Measurements from ENCODE around the gene USF1.
"Not testable (repeated sequence)": the region's sequence is repeated elsewhere in the genome, so short reads cannot be mapped to it uniquely, and the experiment has no call there.

Gene USF1

DNA sequence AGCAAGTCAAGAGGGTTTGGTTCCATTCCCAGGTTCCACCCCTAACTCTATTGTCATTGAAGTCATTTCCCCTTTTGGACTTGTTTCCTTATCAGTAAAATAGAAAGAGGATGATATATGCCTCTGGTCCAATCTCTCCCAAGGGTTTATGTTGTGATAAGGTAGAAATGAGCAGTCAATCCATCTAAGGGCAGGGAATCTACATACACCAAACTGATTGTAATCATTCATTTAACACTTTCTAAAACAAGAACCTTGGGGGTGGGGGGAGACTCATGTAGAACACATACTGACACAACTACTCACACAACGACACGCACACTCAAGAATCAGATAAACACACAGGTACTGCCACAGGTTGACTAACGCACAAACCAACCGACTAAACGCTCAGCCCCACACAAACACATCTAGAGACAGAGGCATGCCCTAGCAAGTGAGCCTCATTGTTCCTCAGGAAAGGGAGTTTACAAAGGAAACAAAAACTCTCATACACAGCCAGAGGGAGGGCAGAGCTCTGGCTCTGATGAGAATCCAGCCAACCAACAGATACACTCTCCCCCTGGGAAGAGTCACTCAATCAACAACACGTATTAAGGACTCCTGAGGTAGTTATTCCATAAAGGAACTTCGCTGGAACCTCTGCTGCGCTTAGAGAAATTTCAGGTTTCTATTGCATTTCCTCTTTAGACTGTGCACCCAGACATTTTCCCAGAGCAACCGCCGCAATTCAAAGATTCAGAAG is 25.9 kb downstream of the USF1 start:
- no peak for DNase-seq (ENCODE audit: low read depth)

DNA sequence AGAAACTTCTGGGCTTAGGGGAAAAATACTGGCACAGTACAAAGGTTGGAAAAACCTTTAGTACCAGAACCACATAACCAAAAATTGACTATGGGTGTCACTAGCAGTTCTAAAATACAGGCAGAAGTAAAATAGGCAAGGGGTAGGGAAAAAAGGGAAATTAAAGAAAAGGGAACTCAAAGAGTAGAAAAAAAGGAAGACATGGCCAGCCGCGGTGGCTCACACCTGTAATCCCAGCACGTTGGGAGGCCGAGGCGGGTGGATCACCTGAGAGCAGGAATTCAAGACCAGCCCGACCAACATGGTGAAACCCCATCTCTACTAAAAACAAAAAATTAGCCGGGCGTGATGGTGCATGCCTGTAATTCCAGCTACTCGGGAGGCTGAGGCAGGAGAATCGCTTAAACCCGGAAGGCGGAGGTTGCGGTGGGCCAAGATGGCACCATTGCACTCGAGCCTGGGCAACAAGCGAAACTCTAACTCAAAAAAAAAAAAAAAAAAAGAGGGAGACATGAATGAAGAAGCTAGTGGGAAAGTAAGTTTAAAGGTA is 26.6 kb downstream of the USF1 start:
- not testable (repeated sequence) for DNase-seq (ENCODE audit: low read depth)

DNA sequence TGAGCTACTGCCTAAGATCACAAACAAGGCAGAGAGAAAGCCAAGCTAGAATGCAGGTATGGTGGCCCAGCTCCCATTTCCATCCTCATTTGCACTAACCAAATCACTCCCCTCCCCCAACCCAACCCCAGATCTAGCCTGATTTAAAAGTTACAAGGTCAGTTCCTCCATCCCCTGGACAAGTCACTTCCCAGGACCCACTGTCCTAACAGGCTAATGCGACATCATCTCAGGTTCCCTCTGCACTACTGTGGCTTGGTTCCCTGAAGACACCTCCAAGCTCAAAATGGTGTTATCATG is 27.2 kb downstream of the USF1 start:
- DNase-seq (ENCODE audit: low read depth), result no peak

DNA sequence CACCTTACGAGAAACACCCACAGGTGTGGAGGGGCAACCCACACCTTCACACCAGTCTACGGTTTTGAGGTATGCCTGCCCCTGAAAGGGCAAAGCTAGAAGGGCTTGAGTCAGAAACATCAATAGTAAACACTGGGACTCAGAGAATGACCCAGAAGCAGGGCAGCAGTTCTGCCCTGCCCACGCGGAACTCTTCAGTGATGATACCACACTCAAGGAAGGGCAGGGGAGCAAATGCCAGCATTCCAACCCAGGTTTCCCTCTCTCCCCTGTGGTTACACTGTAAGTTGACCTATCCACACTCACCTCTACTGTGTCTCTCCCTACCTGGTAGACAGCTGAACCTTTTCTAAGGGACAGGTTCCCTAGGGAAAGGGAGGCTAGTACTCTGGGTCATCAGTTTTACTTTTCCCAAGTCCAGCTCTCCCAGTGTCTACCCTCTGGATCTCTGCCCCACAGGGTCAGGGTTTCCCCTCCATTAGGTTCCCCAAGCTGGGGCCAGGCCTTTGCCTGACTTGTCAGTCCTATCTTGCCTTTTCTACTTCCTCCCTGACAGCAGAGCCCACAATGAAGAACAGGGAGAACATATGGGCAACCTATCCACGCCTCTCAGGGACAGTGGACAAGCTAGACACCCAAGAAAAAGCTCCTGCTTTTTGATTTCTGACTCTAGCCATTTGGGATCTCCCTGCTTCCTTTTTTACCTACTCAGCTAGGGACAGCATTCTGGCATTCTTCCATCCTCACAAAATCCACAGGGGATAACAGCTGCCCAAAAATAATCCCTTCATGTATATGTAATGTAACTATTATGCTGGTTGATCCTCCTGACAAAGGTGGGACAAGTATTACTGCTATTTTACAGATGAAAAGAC is 27.8 kb downstream of the USF1 start:
- DNase-seq (ENCODE audit: low read depth), result no peak

DNA sequence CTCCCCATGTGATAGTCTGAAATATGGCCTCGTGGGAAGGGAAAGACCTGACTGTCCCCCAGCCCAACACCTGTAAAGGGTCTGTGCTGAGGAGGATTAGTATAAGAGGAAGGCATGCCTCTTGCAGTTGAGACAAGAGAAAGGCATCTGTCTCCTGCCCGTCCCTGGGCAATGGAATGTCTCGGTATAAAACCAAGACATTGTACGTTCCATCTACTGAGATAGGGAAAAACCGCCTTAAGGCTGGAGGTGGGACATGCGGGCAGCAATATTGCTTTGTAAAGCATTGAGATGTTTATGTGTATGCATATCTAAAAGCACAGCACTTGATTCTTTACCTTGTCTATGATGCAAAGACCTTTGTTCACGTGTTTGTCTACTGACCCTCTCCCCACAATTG is 28.6 kb downstream of the USF1 start:
- not testable (repeated sequence) for DNase-seq (ENCODE audit: low read depth)

DNA sequence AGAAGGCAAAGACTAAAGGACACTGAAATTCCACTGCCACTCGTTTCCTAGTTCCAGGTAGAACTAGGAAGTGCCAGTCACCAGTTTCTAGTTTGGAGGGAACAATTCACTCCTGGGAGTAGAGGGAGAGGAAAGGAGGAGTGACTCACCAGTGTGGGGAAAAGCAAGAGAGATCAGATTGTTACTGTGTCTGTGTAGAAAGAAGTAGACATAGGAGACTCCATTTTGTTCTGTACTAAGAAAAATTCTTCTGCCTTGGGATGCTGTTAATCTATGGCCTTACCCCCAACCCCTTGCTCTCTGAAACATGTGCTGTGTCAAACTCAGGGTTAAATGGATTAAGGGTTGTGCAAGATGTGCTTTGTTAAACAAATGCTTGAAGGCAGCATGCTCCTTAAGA is 29.1 kb downstream of the USF1 start:
- DNase-seq (ENCODE audit: low read depth), result not testable (repeated sequence)

DNA sequence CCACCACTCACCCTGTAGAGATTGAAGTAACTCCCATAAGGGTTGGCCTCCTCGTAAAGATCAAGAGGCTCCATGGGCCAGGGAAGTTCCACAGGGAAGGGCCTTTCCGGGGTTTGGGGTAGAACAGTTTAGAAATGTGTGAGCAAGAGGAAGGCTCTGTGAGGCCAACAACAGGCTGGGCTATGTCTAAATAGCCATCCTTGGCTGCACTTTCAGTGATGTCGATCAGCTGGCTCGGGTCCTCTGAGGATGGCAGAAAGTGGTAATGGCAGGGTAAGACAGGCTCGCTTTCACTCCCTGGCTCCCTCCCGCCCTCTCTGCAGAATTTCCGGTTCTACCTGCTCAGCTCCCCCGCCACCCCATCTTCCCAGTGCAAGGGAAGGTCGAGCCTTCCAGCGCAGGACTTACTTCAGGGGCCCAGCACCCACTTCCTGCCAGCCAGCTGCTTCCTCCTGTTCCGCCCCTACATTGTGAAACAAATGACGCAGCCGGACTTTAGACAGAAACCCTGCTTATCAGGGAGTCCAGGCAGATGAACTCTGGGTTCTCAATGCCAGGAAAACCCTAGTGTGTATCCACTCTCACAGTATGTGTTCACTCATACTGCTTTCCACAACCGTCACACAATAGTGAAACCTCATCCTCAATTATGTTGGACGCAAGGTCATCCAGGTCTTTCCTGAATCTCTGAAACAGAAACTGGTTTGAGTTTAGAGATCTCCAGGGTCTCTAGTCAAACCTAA is 32.1 kb downstream of the USF1 start:
- DNase-seq (ENCODE audit: low read depth), result peak; percentile 17

DNA sequence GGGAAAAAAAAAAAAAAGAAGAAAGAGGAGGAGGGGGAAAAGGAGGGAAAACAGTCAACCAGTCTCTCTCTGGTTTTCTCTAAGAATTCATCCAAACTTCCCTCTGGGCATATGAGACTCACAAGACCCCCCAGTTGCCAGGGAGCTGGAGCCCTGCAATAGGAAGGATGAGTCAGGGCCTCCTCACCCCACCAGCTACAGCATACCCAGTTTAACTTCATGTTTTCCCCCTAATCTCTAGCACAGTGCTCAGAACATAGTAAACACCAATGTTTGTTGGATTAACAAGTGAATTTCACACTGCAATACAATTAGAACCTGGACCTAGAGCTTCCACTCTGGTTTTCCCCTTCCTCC is 32.7 kb downstream of the USF1 start:
- DNase-seq (ENCODE audit: low read depth), result no peak

DNA sequence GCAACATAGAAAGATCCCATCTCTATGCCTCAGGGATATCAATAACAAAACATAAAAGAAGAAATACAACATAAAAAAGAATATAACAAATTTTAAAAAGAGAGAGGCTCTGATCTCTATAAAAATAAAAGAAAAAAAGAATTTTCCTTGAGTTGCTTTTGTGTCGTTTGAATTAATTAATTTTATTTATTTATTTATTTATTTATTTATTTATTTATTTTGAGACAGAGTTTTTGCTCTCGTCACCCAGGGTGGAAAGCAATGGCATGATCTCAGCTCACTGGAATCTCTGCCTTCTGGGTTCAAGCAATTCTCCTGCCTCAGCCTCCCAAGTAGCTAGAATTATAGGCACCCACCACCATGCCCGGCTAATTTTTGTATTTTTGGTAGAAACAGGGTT is 33.4 kb downstream of the USF1 start:
- DNase-seq (ENCODE audit: low read depth), result no peak

DNA sequence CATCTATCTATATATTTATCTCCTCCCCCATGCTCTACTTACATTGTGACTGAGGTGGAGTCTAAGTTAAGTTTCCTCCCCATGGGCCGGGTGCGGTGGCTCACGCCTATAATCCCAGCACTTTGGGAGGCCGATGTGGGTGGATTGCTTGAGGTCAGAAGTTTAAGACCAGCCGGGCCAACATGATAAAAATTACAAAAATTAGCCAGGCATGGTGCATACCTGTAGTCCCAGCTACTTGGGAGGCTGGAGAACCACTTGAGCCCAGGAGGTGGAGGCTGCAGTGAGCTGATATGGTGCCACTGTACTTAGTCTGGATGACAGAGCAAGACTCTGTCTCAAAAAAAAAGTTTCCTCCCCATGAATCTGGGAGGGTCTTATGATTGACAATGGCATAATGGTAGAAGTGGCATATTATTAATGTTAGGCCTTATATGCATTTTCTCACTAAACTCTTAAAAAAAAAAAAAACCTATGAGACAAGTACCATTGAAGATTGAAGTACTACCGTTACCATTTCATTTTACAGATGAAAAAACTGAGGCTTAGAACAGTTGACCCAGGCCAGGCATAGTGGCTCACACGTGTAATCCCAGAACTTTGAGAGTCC is 36.1 kb downstream of the USF1 start:
- no peak for DNase-seq (ENCODE audit: low read depth)

DNA sequence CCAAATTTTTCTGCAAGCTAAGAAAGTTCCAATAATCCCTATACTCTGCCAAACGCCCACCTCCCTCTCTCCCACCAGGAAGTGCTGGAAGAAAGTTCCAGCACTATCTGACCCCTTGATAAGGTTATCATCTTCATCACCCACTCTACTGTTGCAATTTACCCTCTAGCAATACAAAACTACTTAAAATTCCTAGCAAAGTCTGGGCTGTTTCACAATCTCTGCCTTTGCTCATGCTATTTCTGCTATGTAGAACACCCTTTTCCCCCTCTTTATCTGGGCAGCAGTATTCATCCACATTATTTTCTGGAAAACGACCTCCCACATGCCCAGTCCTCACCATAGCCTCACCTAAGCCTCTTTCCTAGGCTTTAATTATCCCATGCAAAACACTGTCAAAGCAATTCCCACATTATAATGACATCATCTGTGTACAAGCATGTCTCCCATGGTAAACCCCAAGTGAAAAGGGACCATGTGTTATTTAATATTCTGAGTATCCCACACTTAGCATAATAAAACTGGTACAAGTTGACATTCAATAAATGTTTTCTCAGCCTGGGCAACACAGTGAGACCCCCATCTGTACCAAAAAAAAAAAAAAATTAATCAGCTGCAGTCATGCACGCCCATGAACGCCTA is 36.8 kb downstream of the USF1 start:
- no peak for DNase-seq (ENCODE audit: low read depth)

DNA sequence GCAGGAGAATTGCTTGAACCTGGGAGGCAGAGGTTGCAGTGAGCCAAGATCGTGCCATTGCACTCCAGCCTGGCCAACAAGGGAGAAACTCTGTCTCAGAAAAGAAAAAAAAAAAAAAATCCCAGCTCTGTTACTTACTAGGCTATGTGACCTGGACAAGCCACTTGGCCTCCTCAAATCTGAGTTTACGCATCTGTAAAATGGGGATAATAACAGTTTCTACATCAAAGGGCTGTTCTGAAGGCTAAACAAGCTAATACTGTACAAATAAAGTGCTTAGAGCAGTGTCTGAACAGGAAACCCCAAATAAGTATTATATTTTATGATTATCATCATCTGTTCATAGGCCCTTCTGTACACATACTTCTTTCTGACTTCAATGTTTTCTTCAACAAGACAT is 38.4 kb downstream of the USF1 start:
- DNase-seq (ENCODE audit: low read depth), result no peak

DNA sequence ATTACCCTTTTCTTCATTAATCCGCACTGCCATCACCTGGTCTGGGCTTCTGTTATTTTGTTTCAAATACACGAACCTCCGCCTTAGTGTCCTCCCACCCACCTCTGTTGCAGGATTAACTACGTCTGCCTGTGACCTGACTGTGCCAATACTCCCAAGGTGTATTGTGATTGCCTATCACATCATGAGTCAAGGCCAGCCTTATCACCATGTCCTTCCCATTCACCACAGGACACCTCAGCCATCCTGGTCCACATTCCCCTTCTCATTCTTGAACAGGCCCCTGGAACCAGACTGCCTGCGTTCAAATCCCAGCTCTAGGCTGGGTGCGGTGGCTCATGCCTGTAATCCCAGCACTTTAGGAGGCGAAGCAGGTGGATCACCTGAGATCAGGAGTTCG is 39.2 kb downstream of the USF1 start:
- no peak for DNase-seq (ENCODE audit: low read depth)

DNA sequence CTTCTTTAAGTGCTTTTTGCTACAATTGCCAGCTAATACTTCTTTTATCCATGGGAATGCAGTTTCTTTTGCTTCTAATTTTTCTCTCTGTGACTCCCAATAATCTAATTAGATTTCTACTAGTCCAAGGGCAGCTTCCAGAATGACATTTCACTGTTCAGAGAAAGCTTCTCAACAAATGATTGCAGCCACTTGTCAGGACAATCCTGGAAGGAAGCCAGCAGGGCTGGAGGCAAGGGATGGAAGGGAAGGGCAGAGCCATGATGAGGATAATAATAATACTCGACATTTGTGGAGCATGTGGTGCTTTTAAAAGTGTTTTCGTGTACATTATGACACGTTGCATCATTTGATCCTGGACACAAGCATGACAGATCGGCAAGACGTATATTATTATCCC is 44.3 kb downstream of the USF1 start:
- DNase-seq (ENCODE audit: low read depth), result no peak

DNA sequence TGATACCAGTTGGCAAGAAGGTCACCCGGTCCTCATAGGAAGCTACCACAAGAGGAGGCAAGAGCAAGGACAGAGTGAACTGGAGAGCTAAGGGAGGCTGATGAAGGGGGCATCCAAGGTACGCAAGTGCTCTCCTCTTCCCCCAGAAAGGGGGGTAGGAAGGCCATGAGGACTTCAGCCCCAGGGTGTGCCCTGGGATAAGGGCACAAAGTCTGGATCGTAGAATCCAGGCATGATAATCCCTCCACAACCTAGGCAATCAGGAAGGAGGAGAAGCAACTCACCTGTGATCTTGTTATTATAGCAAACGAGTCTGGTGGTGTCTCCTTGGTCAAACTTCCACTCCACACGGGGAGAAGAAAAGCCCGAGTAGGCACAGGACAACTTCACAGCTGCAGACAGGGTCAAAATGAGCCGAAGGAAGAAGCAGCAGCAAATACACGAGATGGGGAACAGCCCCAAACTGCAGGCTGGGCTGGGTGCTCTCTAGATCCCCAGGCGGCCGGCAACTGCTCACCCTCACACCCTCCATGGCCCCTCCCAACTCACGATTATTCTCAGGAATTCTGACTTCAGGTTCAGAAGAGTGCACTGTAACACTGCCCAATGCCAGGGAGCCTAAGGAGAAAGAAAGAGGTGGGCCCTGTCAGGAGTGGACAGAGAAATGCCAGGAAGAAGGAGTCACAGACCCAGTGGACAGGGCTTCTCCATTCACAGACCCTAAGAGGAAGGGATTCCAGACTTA is 44.9 kb downstream of the USF1 start:
- no peak for DNase-seq (ENCODE audit: low read depth)

DNA sequence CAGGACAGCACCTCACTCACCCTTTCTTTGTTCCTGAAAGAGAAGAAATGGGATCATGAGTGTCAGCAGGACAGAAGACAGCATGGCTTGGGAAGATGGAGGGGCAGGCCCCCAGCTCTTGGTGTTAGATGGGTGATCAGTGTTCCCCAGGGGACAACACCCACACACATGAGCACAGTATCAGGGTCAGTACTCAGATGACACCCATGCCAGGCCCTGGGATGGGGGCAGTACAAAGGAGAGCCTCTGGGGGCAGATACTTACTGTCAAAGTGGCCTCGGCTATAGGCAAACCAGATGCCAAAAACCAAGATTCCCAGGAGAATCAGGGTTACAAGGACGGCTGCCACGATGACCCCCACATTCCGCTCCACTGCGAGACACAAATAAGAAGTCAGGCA is 46.4 kb downstream of the USF1 start:
- no peak for DNase-seq (ENCODE audit: low read depth)

DNA sequence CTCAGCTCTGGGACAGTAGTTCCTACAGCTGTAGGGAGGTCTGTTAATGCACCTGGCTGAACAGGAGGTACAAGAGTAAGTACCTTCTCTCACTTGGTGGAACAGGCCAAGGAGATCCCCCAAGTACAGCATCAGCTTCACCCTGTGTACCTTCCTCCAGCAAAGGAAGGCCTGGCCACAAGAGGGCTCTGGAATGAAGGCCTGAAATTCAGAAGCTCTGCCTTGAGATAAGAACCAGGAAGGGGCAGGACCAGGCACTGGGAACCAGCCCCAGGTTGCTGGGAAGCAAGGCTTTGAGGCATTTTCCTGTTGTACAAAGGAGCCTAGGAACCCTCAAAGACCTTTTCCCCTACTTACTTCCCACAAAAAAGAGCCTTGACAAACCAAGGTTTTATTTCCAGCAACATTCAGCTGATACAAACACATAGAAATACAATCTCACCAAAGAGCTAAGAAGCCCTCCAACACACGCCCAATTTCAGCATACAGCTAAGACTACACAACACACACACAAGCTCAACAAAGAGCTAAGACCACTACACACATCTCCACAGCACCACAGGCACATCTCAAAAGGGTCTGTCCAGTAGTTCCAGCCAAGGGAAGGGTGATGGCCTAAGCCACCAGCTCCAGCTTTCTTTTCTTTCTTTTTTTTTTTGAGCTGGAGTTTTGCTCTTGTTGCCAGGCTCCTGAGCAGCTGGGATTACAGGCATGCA is 48.3 kb downstream of the USF1 start:
- DNase-seq (ENCODE audit: low read depth), result no peak

DNA sequence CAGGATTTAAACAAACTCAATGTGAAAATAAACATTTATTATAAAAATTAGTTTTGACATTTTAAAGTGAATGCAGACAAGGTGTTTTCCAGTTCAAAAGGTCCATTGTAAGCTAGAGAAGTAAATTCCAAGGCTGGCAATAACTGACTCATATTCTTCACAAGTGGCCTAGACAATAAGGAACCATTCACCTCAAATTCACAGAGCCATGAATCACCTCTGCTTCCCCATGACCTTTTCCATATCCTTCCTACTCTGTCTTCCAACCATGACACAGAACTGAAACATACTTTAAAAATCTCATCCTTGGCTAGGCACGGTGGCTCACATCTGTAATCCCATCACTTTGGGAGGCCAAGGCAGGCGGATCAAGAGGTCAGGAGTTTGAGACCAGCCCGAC is 49.6 kb downstream of the USF1 start:
- DNase-seq (ENCODE audit: low read depth), result no peak

DNA sequence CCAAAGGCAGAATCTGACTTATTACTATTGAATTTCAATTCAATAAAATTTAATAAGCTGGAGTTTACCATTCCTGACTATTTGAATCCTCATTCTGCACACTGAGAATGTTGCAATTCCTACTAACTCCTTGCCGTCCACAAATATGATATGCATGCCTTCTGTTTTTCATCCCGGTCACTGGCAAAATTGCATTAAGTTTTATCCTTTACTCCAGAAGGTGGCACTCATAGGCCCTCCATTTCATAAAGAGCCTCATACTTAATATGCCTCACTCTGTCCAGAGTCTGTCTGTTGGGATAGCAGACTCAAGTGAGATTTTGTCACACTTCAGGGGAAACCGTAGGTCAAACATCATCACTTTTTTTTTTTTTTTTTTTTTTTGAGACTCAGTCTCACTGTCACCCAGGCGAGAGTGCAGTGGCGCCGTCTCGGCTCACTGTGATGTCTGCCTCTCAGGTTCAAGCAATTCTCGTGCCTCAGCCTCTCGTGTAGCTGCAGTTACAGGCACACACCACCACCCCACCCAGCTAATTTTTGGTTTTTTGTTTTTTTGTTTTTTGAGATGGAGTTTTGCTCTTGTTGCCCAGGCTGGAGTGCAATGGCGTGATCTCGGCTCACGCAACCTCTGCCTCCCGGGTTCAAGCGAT is 52.1 kb downstream of the USF1 start:
- DNase-seq (ENCODE audit: low read depth), result no peak

DNA sequence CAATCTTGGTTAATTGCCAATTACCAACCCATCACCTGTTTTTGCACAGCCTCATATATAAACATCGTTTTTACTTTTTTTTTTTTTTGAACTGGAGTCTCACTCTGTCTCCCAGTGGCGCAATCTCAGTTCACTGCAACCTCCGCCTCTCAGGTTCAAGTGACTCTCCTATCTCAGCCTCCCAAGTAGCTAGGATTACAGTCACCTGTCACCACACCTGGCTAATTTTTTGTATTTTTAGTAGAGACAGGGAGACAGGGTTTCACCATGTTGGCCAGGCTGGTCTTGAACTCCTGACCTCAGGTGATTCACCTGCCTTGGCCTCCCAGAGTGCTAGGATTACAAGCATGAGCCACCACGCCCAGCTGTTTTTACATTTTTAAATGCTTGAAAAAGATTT is 53.7 kb downstream of the USF1 start:
- DNase-seq (ENCODE audit: low read depth), result not testable (repeated sequence)

All from stimulated activated CD8-positive, alpha-beta memory T cell treated with anti-CD3 and anti-CD28 coated beads, Interleukin-15, amount 100 ng/mL, for 24 hours (primary cell).